ENCODE data around the gene GPC4.

DNA sequence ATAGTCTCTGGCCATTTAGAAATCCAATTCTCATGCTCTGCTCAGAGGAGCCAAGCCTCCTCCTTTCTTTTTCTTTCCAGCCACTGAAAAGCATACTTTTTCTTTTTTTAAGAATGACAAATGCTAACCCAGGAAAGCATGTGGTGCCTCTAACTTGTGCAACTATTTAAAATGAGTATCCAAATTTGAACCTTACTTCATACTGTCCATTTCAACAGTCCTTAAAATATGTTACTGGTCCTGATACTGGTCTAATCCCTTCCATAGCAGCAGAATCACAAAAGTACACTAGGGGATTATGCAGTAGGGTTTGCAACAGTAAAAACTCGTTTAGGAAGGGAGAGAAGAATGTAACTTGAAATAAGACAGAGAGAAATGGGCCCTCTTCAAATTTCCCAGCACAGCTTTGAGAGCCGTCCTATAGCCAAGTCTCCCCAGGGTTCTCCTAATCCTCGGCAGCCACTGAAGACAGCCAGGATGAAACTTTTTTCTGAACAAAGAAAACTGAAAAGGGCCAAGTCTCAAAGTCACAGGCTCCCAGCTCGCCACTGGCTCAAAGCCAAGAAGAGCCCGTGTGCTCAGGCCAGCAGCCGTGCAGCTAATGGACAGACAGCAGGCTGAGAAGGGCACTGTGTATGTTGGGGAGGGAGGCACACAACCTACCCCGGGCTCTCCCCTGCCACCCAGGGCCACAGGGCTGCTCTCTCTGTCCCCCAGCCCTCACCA is 39.5 kb downstream of the GPC4 start:
- no peak for TF ChIP-seq CTCF (IDR thresholded peaks at IDR 0.05; ENCODE audit: insufficient read depth, low read depth, low read length)
- no peak for TF ChIP-seq EZH2 (IDR thresholded peaks at IDR 0.05; ENCODE audit: insufficient read depth, low read length)

Measured in astrocyte (in vitro differentiated cells and primary cell).